Measurements from ENCODE around the gene IGHMBP2. TPM values are rescaled to one million over a fixed set of nuclear protein-coding genes. Genes with fewer than 3 reads are reported as not detected.

IGHMBP2 gene
- total and polyA plus RNA-seq, 2 of the 8 experiments (the other 6 are each of a cell fraction or from before 2014, with no cell fraction given) = 8.4 to 17.6 TPM

DNA sequence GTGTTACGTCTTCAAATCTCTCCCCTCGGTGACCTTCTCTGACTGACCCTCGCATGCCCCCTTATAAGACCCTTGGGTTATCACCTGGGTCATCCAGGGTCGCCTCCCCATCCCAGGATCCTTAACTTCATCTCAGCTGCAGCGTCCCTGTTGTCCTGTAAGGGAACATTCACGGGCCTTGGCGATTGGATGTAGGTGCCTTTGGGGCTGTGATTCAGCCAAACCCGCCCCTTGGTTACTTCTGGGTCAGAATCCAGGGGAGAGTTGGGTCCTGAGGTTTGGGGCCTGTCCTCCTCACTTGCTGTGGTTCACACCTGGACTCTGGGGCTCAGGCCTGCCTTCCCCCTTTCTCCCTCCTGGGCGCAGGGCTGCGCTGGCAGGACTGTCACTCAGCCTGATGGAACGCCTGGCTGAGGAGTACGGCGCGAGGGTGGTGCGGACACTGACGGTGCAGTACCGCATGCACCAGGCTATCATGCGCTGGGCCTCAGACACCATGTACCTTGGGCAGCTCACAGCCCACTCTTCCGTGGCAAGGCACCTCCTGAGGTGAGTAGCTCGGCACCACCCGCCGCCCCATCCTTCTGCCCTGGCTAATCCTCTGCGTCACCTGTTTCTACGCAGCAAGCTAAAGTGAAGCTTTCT, 29.4 kb downstream of the IGHMBP2 start (continued):
- TF ChIP-seq, protein P1, sequence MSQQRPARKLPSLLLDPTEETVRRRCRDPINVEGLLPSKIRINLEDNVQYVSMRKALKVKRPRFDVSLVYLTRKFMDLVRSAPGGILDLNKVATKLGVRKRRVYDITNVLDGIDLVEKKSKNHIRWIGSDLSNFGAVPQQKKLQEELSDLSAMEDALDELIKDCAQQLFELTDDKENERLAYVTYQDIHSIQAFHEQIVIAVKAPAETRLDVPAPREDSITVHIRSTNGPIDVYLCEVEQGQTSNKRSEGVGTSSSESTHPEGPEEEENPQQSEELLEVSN (IDR thresholded peaks at IDR 0.05) = no peak
- no peak for TF ChIP-seq CHD2 (IDR thresholded peaks at IDR 0.05; ENCODE audit: low read length)
- no peak for TF ChIP-seq KDM4A (IDR thresholded peaks at IDR 0.05; ENCODE audit: low read depth, low read length, severe bottlenecking)
- TF ChIP-seq EGR1 (IDR thresholded peaks at IDR 0.05; ENCODE audit: borderline replicate concordance, low read depth, low read length) = no peak

Measured in H1 (cell line).